GM23338 (cell line): ENCODE results near the gene FBXW11. TPM values are rescaled to one million over a fixed set of nuclear protein-coding genes. Genes with fewer than 3 reads are reported as not detected.

ENCODE experiments used
- ATAC-seq: fragments of 200-7000 bp; cut with Tn5 transposase; 3 replicates; pipeline ENCODE4 v1.9.1; 2020
- DNase-seq: peaks from one replicate; pipeline ENCODE4 v3.0.0-alpha.2; 2015; ENCODE audit warnings: low spot score
- H2AFZ ChIP-seq: fragments of 200-600 bp; sonication (generic); 2 replicates; pipeline ENCODE4 v1.8.0; 2016; ENCODE audit warnings: antibody characterized with exemption, mild to moderate bottlenecking, moderate library complexity
- H3F3A ChIP-seq: fragments of 200-600 bp; sonication (generic); replicated peaks from 2 replicates; pipeline ENCODE4 v1.8.0; 2017; ENCODE audit warnings: antibody characterized with exemption, mixed run types, low read depth
- H3K27ac ChIP-seq: fragments of 200-600 bp; sonication (generic); 2 replicates; pipeline ENCODE4 v1.6.1; 2016; ENCODE audit warnings: low read depth
- H3K27me3 ChIP-seq: fragments of 200-600 bp; sonication (generic); 2 replicates; pipeline ENCODE4 v1.8.0; 2016; ENCODE audit warnings: mild to moderate bottlenecking, mixed run types, moderate library complexity; ENCODE audit not compliant: insufficient read depth
- H3K36me3 ChIP-seq: fragments of 200-600 bp; sonication (generic); 2 replicates; pipeline ENCODE4 v1.8.0; 2016; ENCODE audit warnings: mild to moderate bottlenecking; ENCODE audit not compliant: insufficient read depth
- H3K4me1 ChIP-seq: fragments of 200-600 bp; sonication (generic); 2 replicates; pipeline ENCODE4 v1.8.0; 2016; ENCODE audit warnings: mild to moderate bottlenecking, moderate library complexity; ENCODE audit not compliant: insufficient read depth
- H3K4me2 ChIP-seq: fragments of 200-600 bp; sonication (generic); 2 replicates; pipeline ENCODE4 v1.7.1; 2017; ENCODE audit warnings: mixed run types
- H3K4me3 ChIP-seq: fragments of 200-600 bp; sonication (generic); 2 replicates; pipeline ENCODE4 v1.6.1; 2016; ENCODE audit warnings: mixed run types
- H3K79me2 ChIP-seq: fragments of 200-600 bp; sonication (generic); replicated peaks from 2 replicates; pipeline ENCODE4 v1.8.0; 2017; ENCODE audit warnings: mild to moderate bottlenecking; ENCODE audit not compliant: insufficient read depth
- H3K9me2 ChIP-seq: fragments of 200-600 bp; sonication (generic); 2 replicates; pipeline ENCODE4 v1.8.0; 2017; ENCODE audit not compliant: insufficient read depth
- H4K20me1 ChIP-seq: fragments of 200-600 bp; sonication (generic); replicated peaks from 2 replicates; pipeline ENCODE4 v1.8.0; 2017; ENCODE audit warnings: mild to moderate bottlenecking; ENCODE audit not compliant: insufficient read depth
- H3K27ac Mint-ChIP-seq: 2 replicates; pipeline ENCODE4 v1.8.0; 2020; ENCODE audit warnings: inconsistent platforms, mild to moderate bottlenecking, moderate library complexity, mixed read lengths
- H3K27me3 Mint-ChIP-seq: 3 replicates; pipeline ENCODE4 v1.8.0; 2022; ENCODE audit warnings: low read depth, mild to moderate bottlenecking, moderate library complexity, mixed read lengths, inconsistent platforms; ENCODE audit not compliant: insufficient read depth, poor library complexity
- H3K36me3 Mint-ChIP-seq: 3 replicates; pipeline ENCODE4 v1.8.0; 2021; ENCODE audit warnings: low read depth, mild to moderate bottlenecking, inconsistent platforms, moderate library complexity, mixed read lengths
- H3K4me1 Mint-ChIP-seq: 3 replicates; pipeline ENCODE4 v1.8.0; 2020; ENCODE audit warnings: mild to moderate bottlenecking, inconsistent platforms, mixed read lengths
- H3K4me3 Mint-ChIP-seq: 3 replicates; pipeline ENCODE4 v1.8.0; 2021; ENCODE audit warnings: moderate library complexity, mild to moderate bottlenecking, inconsistent platforms, mixed read lengths
- H3K9me3 Mint-ChIP-seq: 3 replicates; pipeline ENCODE4 v1.8.0; 2020; ENCODE audit warnings: moderate library complexity, mild to moderate bottlenecking, inconsistent platforms, mixed read lengths
- CREB1 ChIP-seq: fragments of 250-450 bp; sonication (Bioruptor Pico); IDR thresholded peaks from 2 replicates; pipeline ENCODE4 v1.5.0; 2020; ENCODE audit warnings: low read depth, mild to moderate bottlenecking, moderate library complexity
- CTCF ChIP-seq, 2 experiments: fragments of 200-600 bp in 1 of 2; sonication (generic) in 1 of 2; conservative IDR thresholded peaks; 2 replicates each; pipeline versions ENCODE4 v1.5.1 to v1.6.1; 2016 to 2017; ENCODE audit warnings: antibody characterized with exemption in 2 of 2, low read depth in 2 of 2, mild to moderate bottlenecking in 2 of 2, moderate library complexity in 1 of 2
- ETS1 ChIP-seq: IDR thresholded peaks from 2 replicates; pipeline ENCODE4 v1.6.1; 2016; ENCODE audit warnings: antibody characterized with exemption
- EZH2 ChIP-seq: fragments of 200-600 bp; sonication (generic); IDR thresholded peaks from one replicate; pipeline ENCODE4 v1.8.0; 2017; ENCODE audit warnings: antibody characterized with exemption, mild to moderate bottlenecking, low read depth; ENCODE audit not compliant: unreplicated experiment
- EZH2phosphoT487 ChIP-seq: fragments of 200-600 bp; sonication (generic); IDR thresholded peaks from one replicate; pipeline ENCODE4 v1.8.1; 2018; ENCODE audit warnings: antibody characterized with exemption; ENCODE audit not compliant: unreplicated experiment
- JUNB ChIP-seq: IDR thresholded peaks from one replicate; pipeline ENCODE4 v1.6.1; 2016; ENCODE audit warnings: antibody characterized with exemption; ENCODE audit not compliant: unreplicated experiment
- NANOG ChIP-seq: IDR thresholded peaks from 2 replicates; pipeline ENCODE4 v1.6.1; 2016; ENCODE audit warnings: antibody characterized with exemption, borderline replicate concordance
- POLR2AphosphoS5 ChIP-seq: IDR thresholded peaks from 2 replicates; pipeline ENCODE4 v1.6.1; 2016; ENCODE audit warnings: antibody characterized with exemption, low read depth
- REST ChIP-seq: IDR thresholded peaks from one replicate; pipeline ENCODE4 v1.6.1; 2018; ENCODE audit warnings: antibody characterized with exemption; ENCODE audit not compliant: unreplicated experiment
- STAT1 ChIP-seq: IDR thresholded peaks from one replicate; pipeline ENCODE4 v1.6.1; 2016; ENCODE audit warnings: antibody characterized with exemption; ENCODE audit not compliant: unreplicated experiment
- ZNF114 ChIP-seq: fragments of 250-450 bp; sonication (Bioruptor Pico); IDR thresholded peaks from 2 replicates; pipeline ENCODE4 v1.5.0; 2020; ENCODE audit warnings: mild to moderate bottlenecking, moderate library complexity
- ZNF331 ChIP-seq: fragments of 250-450 bp; sonication (Bioruptor Pico); IDR thresholded peaks from 2 replicates; pipeline ENCODE4 v1.5.0; 2020; ENCODE audit warnings: low read depth, mild to moderate bottlenecking, moderate library complexity
- ZNF462 ChIP-seq: fragments of 250-450 bp; sonication (Bioruptor Pico); IDR thresholded peaks from 2 replicates; pipeline ENCODE4 v1.5.0; 2020; ENCODE audit warnings: mild to moderate bottlenecking, moderate library complexity
- polyA plus RNA-seq: library from polyadenylated mRNA; unstranded; fragments of >200 nt; fragmentation: Nextera tagmentation; extraction: Ambion mirVana; gene quantifications from 2 replicates; pipeline ENCODE4 v1.2.1, GENCODE V29; 2016
- total RNA-seq: library from RNA; depleted of rRNA; stranded (reverse); fragments of >200 nt; shearing (Covaris generic); gene quantifications from 2 replicates; pipeline ENCODE4 v1.2.3, GENCODE V29; 2014

Gene FBXW11
- total and polyA plus RNA-seq, 2 experiments from 2014 or later, result 45.0 to 88.0 TPM

- H4K20me1 ChIP-seq, result no peaks in the 10 kb centered on the region
- peaks cover 4% of the 10 kb centered on the region; the same call in 1 of the 2 replicates for H3K36me3 ChIP-seq
- H3K4me2 ChIP-seq, result no peak overlapping the region
- TF ChIP-seq ZNF462 (CRISPR knock-in tag) (no peak), CREB1 (no peak), CTCF (conservative IDR thresholded peaks at IDR 0.05; ENCODE audit: low read depth in 2 of 2) (no peak), STAT1 (no peak), EZH2phosphoT487 (no peak), POLR2AphosphoS5 (no peak), REST (no peak), ZNF331 (no peak), JUNB (no peak), NANOG (no peak), ETS1 (no peak), ZNF114 (CRISPR knock-in tag) (no peak), EZH2 (no peak)
- H3K4me1 Mint-ChIP-seq, result peaks cover 17% of the 10 kb centered on the region
- H3K27ac ChIP-seq, result no peak overlapping the region
- no peaks in the 10 kb centered on the region for H3K9me2 ChIP-seq
- H3F3A ChIP-seq, result no peaks in the 10 kb centered on the region
- H3K27me3 Mint-ChIP-seq, result peaks cover 5% of the 10 kb centered on the region
- 0 out of 2 replicates have a peak, but pooled peaks cover 6% of the 10 kb centered on the region for H3K4me1 ChIP-seq
- no peak for ATAC-seq
- no peak overlapping the region for H3K4me3 Mint-ChIP-seq
- no peak for DNase-seq
- H3K27ac Mint-ChIP-seq, result peak overlapping the region; percentile 18; the same call in 1 of the 2 replicates
- H2AFZ ChIP-seq, result no peak overlapping the region
- H3K4me3 ChIP-seq, result no peak overlapping the region
- H3K79me2 ChIP-seq, result no peaks in the 10 kb centered on the region
- H3K36me3 Mint-ChIP-seq, result peaks cover 18% of the 10 kb centered on the region
- H3K9me3 Mint-ChIP-seq, result peaks cover 13% of the 10 kb centered on the region
- no peaks in the 10 kb centered on the region for H3K27me3 ChIP-seq
Measured at GRCh38 chr5:171849585-171850323, 156.7 kb downstream of the FBXW11 start.
